HepG2 (cell line): Measurements from ENCODE around the gene ELAPOR1. TPM values are rescaled to one million over a fixed set of nuclear protein-coding genes. Genes with fewer than 3 reads are reported as not detected.

Experiments
- ATAC-seq: fragments of 200-7000 bp; cut with Tn5 transposase; 3 replicates; pipeline ENCODE4 v1.9.1; 2020; ENCODE audit warnings: mild to moderate bottlenecking, moderate library complexity
- BruUV-seq: library from RNA; stranded (reverse); fragments of 400-500 nt; replicated peaks from 2 replicates; lab custom pipeline; 2021; lab: Mats Ljungman, UMichigan
- CTCF ChIA-PET: fragments of 300-600 bp; formaldehyde crosslinking; extraction: SDS; loops from one replicate; lab custom pipeline; 2021; ENCODE audit warnings: low total read pairs, inconsistent platforms, low intra/inter-chr PET ratio; lab: Yijun Ruan, JAX
- POLR2A ChIA-PET: fragments of 350-600 bp; sonication (Branson Sonifier 250); formaldehyde crosslinking; loops from one replicate; lab custom pipeline; 2020; ENCODE audit warnings: antibody characterized with exemption, inconsistent platforms; lab: Yijun Ruan, JAX
- DNase-seq: peaks from one replicate; pipeline ENCODE4 v3.0.0-alpha.2; 2015; ENCODE audit warnings: low spot score
- FAIRE-seq: peaks from 3 replicates; lab custom pipeline; 2011; peaks lifted over from hg19 to GRCh38; lab: Jason Lieb, UNC
- H2AFZ ChIP-seq: one replicate; pipeline ENCODE4 v1.6.1; 2011; ENCODE audit warnings: low read length, inconsistent platforms
- H3K27ac ChIP-seq: fragments of 300-600 bp; 3 replicates; pipeline ENCODE4 v1.8.0; 2011; ENCODE audit warnings: mixed run types, mild to moderate bottlenecking, mixed read lengths, low read length, inconsistent platforms; ENCODE audit not compliant: insufficient read depth; ENCODE audit errors: extremely low read length
- H3K27me3 ChIP-seq, 2 experiments: fragments of 200-600 bp in 1 of 2; 2 replicates in 1 of 2; 3 replicates in 1 of 2; pipeline versions ENCODE4 v1.6.0 to v1.8.0; 2011; ENCODE audit warnings: low read length in 2 of 2, mild to moderate bottlenecking in 2 of 2, moderate library complexity in 2 of 2, inconsistent platforms in 1 of 2; ENCODE audit not compliant: insufficient read depth in 2 of 2, control insufficient read depth in 1 of 2
- H3K36me3 ChIP-seq, 2 experiments: fragments of 200-600 bp in 1 of 2; replicated peaks in 1 of 2; 2 replicates in 1 of 2; 3 replicates in 1 of 2; pipeline versions ENCODE4 v1.5.1 to v1.8.0; 2011; ENCODE audit warnings: low read length in 2 of 2, inconsistent platforms in 1 of 2; ENCODE audit not compliant: insufficient read depth in 2 of 2, control insufficient read depth in 1 of 2
- H3K4me1 ChIP-seq: 2 replicates; pipeline ENCODE4 v1.5.1; 2012; ENCODE audit warnings: low read length, inconsistent platforms; ENCODE audit not compliant: insufficient read depth
- H3K4me2 ChIP-seq: 2 replicates; pipeline ENCODE4 v1.6.0; 2011; ENCODE audit warnings: low read depth, low read length, inconsistent platforms
- H3K4me3 ChIP-seq, 3 experiments: fragments of 200-600 bp in 1 of 3; sonication (generic), shearing (Covaris generic) in 1 of 3; replicated peaks in 1 of 3; 2 replicates each; pipeline ENCODE4 v1.5.1; 2011 to 2016; ENCODE audit warnings: low read length in 3 of 3, inconsistent platforms in 2 of 3, low read depth in 2 of 3, mild to moderate bottlenecking in 2 of 3, control low read depth in 1 of 3, mixed read lengths in 1 of 3; ENCODE audit not compliant: insufficient read depth in 1 of 3
- H3K79me2 ChIP-seq: one replicate; pipeline ENCODE4 v1.6.1; 2011; ENCODE audit warnings: low read length, inconsistent platforms; ENCODE audit not compliant: insufficient read depth
- H3K9ac ChIP-seq: 2 replicates; pipeline ENCODE4 v1.6.0; 2011; ENCODE audit warnings: mild to moderate bottlenecking, low read depth, low read length, inconsistent platforms; ENCODE audit not compliant: insufficient read depth
- H3K9me3 ChIP-seq: 2 replicates; pipeline ENCODE4 v1.5.1; 2012; ENCODE audit warnings: mild to moderate bottlenecking, low read length
- H4K20me1 ChIP-seq: 2 replicates; pipeline ENCODE4 v1.6.0; 2011; ENCODE audit warnings: inconsistent platforms, mild to moderate bottlenecking, low read length, moderate library complexity; ENCODE audit not compliant: insufficient read depth
- CBX5 ChIP-seq: sonication (generic); formaldehyde crosslinking; IDR thresholded peaks from 2 replicates; pipeline ENCODE4 v1.4.0; 2020; ENCODE audit warnings: missing genetic modification reagents, borderline replicate concordance
- FOSL2 ChIP-seq: sonication (generic); formaldehyde crosslinking; IDR thresholded peaks from 2 replicates; pipeline ENCODE4 v1.4.0; 2020; ENCODE audit warnings: missing genetic modification reagents
- MAFK ChIP-seq, 2 experiments: IDR thresholded peaks in 1 of 2; conservative IDR thresholded peaks in 1 of 2; 2 replicates each; pipeline ENCODE4 v1.6.1; 2011; ENCODE audit warnings: improper control_type of control experiment in 2 of 2, low read length in 2 of 2
- SIX1 ChIP-seq: sonication (generic); formaldehyde crosslinking; IDR thresholded peaks from 2 replicates; pipeline ENCODE4 v1.4.0; 2020; ENCODE audit warnings: missing genetic modification reagents, borderline replicate concordance
- SOX6 ChIP-seq, 2 experiments: fragments of 450-650 bp in 1 of 2; sonication (generic) in 1 of 2; formaldehyde crosslinking in 1 of 2; IDR thresholded peaks; 2 replicates each; pipeline versions ENCODE4 v1.4.0 to v1.6.1; 2017 to 2020; ENCODE audit warnings: antibody characterized with exemption in 1 of 2, mild to moderate bottlenecking in 1 of 2, missing genetic modification reagents in 1 of 2
- SPEN ChIP-seq: sonication (generic); formaldehyde crosslinking; IDR thresholded peaks from 2 replicates; pipeline ENCODE4 v1.5.1; 2020; ENCODE audit warnings: low read depth, mild to moderate bottlenecking, missing genetic modification reagents
- XRCC5 ChIP-seq: fragments of 200-400 bp; formaldehyde crosslinking; optimal IDR thresholded peaks from 2 replicates; pipeline ENCODE3; 2017; ENCODE audit warnings: mild to moderate bottlenecking, low read length
- ZFP41 ChIP-seq: sonication (generic); formaldehyde crosslinking; IDR thresholded peaks from 2 replicates; pipeline ENCODE4 v1.4.0; 2020; ENCODE audit warnings: mild to moderate bottlenecking, missing genetic modification reagents, borderline replicate concordance
- ZNF501 ChIP-seq: sonication (generic); formaldehyde crosslinking; IDR thresholded peaks from 2 replicates; pipeline ENCODE4 v1.5.1; 2020; ENCODE audit warnings: mild to moderate bottlenecking, moderate library complexity, missing genetic modification reagents
- ZNF569 ChIP-seq: sonication (generic); formaldehyde crosslinking; IDR thresholded peaks from 2 replicates; pipeline ENCODE4 v1.5.0; 2020; ENCODE audit warnings: mild to moderate bottlenecking, missing genetic modification reagents, moderate library complexity, borderline replicate concordance
- ZNF891 ChIP-seq: sonication (generic); formaldehyde crosslinking; IDR thresholded peaks from 2 replicates; pipeline ENCODE4 v1.5.0; 2020; ENCODE audit warnings: mild to moderate bottlenecking, missing genetic modification reagents
- WGBS: methylation state at CpG from one replicate; pipeline ENCODE4 v1.1.6; 2017; ENCODE audit warnings: low lambda C conversion rate; 5-methylcytosine and 5-hydroxymethylcytosine counted together
- in situ Hi-C: cut with HindIII; loops from 2 replicates; pipeline ENCODE4 v1.10.0; 2017; ENCODE audit warnings: low pct_unique_long_range_greater_than_20kb; ENCODE audit not compliant: extremely low pct_ligation_motif_present
- intact Hi-C: fragments of 100-400 bp; cut with micrococcal nuclease; formaldehyde crosslinking; loops from one replicate; pipeline ENCODE4 v1.10.0; 2022; ENCODE audit not compliant: unreplicated experiment
- polyA plus RNA-seq, 8 experiments: library from polyadenylated mRNA; depleted of rRNA in 3 of 8; stranded (reverse) in 7 of 8; unstranded in 1 of 8; fragments of >200 nt; fragmentation: Illumina TruSeq in 4 of 8; extraction: Trizol in 4 of 8; gene quantifications; 2 replicates each; pipeline versions ENCODE4 v1.2.1 to v1.2.3, GENCODE V29; 2011 to 2016; ENCODE audit warnings: low read depth in 4 of 8, missing spikeins in 1 of 8, mixed read lengths in 1 of 8; ENCODE audit not compliant: insufficient read depth in 1 of 8
- total RNA-seq, 5 experiments: library from RNA; depleted of rRNA; stranded (reverse); fragments of >200 nt; fragmentation: Illumina TruSeq; extraction: Trizol; gene quantifications; 2 replicates each; pipeline ENCODE4 v1.2.3, GENCODE V29; 2016; ENCODE audit warnings: low read depth in 1 of 5
- TF ChIP-seq, protein P1 (sequence below): IDR thresholded peaks from 2 replicates; pipeline ENCODE4 v1.6.1; 2016; ENCODE audit warnings: mild to moderate bottlenecking
- TF ChIP-seq, protein P2 (sequence below): sonication (generic); formaldehyde crosslinking; IDR thresholded peaks from 2 replicates; pipeline ENCODE4 v1.8.0; 2022; ENCODE audit warnings: missing genetic modification reagents, low read depth, mild to moderate bottlenecking, borderline replicate concordance
- TF ChIP-seq, protein P3 (sequence below): IDR thresholded peaks from 2 replicates; pipeline ENCODE4 v1.6.1; 2012; ENCODE audit warnings: low read depth, low read length, improper control_type of control experiment

ELAPOR1 gene
- total and polyA plus RNA-seq, 2 of the 13 experiments (the other 11 are each of a cell fraction or from before 2014, with no cell fraction given): 0.13 to 0.20 TPM

DNA sequence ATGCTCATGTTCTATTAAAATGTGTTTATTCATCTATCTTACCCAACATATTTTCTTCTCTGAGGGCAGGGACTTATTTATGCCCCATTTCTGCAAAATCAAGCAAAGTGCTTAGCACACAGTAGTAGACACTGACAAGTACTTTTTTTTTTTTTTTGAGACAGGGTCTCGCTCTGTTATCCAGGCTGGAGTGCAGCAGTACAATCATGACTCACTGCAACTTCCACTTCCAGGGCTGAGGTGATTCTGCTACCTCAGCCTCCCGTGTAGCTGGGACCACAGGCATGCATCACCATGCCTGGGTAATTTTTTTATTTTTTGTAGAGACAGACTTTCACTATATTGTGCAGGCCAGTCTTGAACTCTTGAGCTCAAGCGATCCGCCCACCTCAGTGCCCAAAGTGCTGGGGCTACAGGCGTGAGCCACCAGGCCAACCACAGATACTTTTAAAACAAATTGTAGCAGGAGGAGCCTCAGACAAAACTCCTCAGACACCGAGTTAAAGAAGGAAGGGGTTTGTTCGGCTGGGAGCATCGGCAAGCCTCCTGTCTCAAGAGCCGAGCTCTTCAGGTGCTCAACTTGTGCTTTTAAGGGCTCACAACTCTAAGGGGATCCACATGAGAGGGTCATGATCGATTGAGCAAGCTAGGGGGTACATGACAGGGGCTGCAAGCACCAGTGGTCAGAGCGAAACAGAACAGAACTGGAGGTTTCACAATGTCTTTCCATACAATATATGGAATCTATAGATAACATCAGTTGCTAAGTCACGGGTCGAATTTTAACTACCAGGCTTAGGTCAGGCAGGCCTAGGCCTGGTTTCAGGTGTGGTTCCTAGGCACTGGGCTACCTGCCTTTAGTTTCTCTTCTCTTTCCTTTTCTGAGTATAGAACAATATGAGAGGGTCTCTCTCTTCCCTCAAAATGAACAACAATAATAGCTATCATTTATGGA lies 29.1 kb upstream of the ELAPOR1 start (continued):
- TF ChIP-seq ZNF569 (CRISPR knock-in tag) (no peak), XRCC5 (no peak), ZNF891 (CRISPR knock-in tag) (0 out of 2 replicates have a peak, but pooled peaks have one; percentile 46), SOX6 (IDR thresholded peaks at IDR 0.05) (no peak), SOX6 (CRISPR knock-in tag; IDR thresholded peaks at IDR 0.05) (0 out of 2 replicates have a peak, but pooled peaks have one; percentile 17), MAFK (conservative IDR thresholded peaks at IDR 0.05 in 1 of 2, IDR thresholded peaks at IDR 0.05 in 1 of 2; ENCODE audit: low read length in 2 of 2) (0 out of 4 replicates have a peak, but pooled peaks of 1 of the 2 experiments have one; percentile 5)

DNA sequence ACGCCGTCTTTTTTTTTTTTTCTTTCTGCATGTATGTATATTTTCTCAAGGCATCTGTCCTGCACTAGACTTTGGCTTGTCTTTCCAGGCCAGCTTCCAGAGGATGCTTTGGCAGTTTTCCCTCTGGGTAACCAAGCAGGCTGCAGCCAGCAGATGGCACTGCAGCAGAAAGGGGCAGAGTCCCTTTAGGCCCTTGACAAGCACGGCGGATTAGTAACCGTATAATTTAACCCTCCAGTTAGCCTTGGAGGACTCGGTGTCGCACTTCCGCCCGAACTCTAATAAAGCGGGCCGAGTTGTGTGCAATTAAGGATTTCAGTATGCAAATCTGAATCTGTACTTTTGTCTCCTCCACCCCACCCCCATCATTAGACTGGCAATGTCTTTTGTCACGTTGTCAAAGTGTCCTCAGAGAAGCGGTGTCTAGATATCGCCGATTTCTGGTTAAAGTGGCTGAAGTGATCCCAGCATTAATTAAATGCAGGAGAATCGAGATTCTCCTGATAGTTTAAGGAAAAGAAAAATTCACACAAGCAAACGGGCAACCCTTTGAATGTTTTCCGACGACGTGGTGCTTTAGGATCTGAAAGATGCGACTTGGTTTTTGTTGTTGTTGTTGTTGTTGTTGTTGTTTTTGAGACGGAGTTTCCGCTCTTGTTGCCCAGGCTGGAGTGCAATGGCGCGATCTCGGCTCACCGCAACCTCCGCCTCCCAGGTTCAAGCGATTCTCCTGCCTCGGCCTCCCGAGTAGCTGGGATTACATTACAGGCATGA lies 24.5 kb upstream of the ELAPOR1 start:
- peaks cover 1 to 6% of the 10 kb centered on the region in 2 experiments; a peak in 2 of 5 replicates for H3K36me3 ChIP-seq
- WGBS: 45% methylated on average over 28 of the region's 31 CpGs
- BruUV-seq: no TSS peak
- POLR2A ChIA-PET: interaction anchor here (0.9 to 5.3 kb wide), 9 partner anchors 8 to 126 kb away, joined by 3 to 117 read pairs (median 6); partner anchors contain the start of genes CLCC1, SARS1 and TAF13
- H3K9me3 ChIP-seq: no peaks in the 10 kb centered on the region
- peak overlapping the region; percentile 83 to 86 (median 85); a peak in 5 of 6 replicates for H3K4me3 ChIP-seq
- peak overlapping the region; percentile 80 for H3K9ac ChIP-seq
- peak; percentile 65 for FAIRE-seq
- H3K4me1 ChIP-seq: peaks cover 40% of the 10 kb centered on the region
- in situ Hi-C loops (no loop called here), intact Hi-C loops (loop anchor here (1.0 to 10.0 kb wide), 4 partner anchors 11 to 305 kb away; partner anchors contain the start of gene SORT1)
- peak; percentile 77 for ATAC-seq
- H3K27me3 ChIP-seq: no peaks in the 10 kb centered on the region; a peak in 1 of 5 replicates
- peaks cover 25% of the 10 kb centered on the region for H3K79me2 ChIP-seq
- DNase-seq: peak; percentile 87
- CTCF ChIA-PET: interaction anchor here (0.6 to 2.9 kb wide), 5 partner anchors 11 to 174 kb away, joined by 3 to 15 read pairs (median 8); partner anchors contain the start of gene TAF13
- peak overlapping the region; percentile 90 for H3K27ac ChIP-seq
- H2AFZ ChIP-seq: no peak overlapping the region
- peak overlapping the region; percentile 82 for H3K4me2 ChIP-seq
- H4K20me1 ChIP-seq: no peaks in the 10 kb centered on the region
- TF ChIP-seq, protein P1, sequence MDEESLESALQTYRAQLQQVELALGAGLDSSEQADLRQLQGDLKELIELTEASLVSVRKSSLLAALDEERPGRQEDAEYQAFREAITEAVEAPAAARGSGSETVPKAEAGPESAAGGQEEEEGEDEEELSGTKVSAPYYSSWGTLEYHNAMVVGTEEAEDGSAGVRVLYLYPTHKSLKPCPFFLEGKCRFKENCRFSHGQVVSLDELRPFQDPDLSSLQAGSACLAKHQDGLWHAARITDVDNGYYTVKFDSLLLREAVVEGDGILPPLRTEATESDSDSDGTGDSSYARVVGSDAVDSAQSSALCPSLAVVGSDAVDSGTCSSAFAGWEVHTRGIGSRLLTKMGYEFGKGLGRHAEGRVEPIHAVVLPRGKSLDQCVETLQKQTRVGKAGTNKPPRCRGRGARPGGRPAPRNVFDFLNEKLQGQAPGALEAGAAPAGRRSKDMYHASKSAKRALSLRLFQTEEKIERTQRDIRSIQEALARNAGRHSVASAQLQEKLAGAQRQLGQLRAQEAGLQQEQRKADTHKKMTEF (CRISPR knock-in tag): peak; percentile 58; the same call in 1 of the 2 replicates
- TF ChIP-seq, protein P2, sequence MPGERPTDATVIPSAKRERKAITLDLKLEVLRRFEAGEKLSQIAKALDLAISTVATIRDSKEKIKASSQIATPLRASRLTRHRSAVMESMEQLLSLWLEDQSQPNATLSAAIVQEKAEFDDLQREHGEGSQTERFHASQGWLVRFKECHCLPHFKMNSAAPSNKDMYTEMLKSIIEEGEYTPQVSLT (CRISPR knock-in tag): no peak
- TF ChIP-seq SPEN (CRISPR knock-in tag) (peak; percentile 44; the same call in 1 of the 2 replicates), ZNF501 (peak; percentile 55; the same call in 1 of the 2 replicates), CBX5 (CRISPR knock-in tag) (peak; percentile 68; the same call in 1 of the 2 replicates), SIX1 (CRISPR knock-in tag) (peak; percentile 17; the same call in 1 of the 2 replicates), ZFP41 (CRISPR knock-in tag) (no peak; the same call in 1 of the 2 replicates), FOSL2 (CRISPR knock-in tag) (peak; percentile 49)
- TF ChIP-seq, protein P3, sequence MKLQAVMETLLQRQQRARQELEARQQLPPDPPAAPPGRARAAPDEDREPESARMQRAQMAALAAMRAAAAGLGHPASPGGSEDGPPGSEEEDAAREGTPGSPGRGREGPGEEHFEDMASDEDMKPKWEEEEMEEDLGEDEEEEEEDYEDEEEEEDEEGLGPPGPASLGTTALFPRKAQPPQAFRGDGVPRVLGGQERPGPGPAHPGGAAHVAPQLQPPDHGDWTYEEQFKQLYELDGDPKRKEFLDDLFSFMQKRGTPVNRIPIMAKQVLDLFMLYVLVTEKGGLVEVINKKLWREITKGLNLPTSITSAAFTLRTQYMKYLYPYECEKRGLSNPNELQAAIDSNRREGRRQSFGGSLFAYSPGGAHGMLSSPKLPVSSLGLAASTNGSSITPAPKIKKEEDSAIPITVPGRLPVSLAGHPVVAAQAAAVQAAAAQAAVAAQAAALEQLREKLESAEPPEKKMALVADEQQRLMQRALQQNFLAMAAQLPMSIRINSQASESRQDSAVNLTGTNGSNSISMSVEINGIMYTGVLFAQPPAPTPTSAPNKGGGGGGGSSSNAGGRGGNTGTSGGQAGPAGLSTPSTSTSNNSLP: peak; percentile 65; the same call in 1 of the 2 replicates
